ENCODE results near the gene SDC3. TPM values are rescaled to one million over a fixed set of nuclear protein-coding genes. Genes with fewer than 3 reads are reported as not detected.

The SDC3 gene
- total and polyA plus RNA-seq, 4 experiments from 2014 or later, result 0.29 to 0.64 TPM; not detected in 2

DNA sequence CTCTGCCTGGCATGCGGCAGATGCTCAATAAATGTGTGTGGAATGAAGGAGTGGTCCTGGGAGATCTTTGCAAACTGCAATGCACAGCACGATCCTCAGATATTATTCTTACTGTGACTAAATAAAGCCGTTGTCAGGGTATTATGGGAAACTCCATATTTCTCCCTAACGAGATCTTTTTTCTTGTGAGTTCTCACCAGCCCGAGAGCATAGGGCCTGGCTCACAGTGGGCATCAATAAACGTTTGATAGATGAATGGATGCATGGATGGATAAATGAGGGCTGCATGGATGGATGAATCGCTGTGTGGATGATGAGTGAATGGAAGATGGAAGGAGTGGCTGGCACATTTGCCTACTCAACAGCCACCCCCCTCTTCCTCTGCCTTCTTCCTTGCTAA is 69.6 kb downstream of the SDC3 start:
- no peaks in the 10 kb centered on the region for H3K36me3 ChIP-seq (ENCODE audit: insufficient read depth, low read length)
- H3K27me3 ChIP-seq (ENCODE audit: insufficient read depth, low read length), result peaks cover 4% of the 10 kb centered on the region
- no peaks in the 10 kb centered on the region for H3K36me3 Mint-ChIP-seq
- no peak overlapping the region for H3K4me3 ChIP-seq (ENCODE audit: low read length in 2 of 2)
- H3K9me3 Mint-ChIP-seq, result peaks cover 0 to 3% (median 0%) of the 10 kb centered on the region in 8 donors
- H3K4me1 Mint-ChIP-seq, result no peaks in the 10 kb centered on the region
- H3K9me3 ChIP-seq (ENCODE audit: control insufficient read depth in 1 of 2, low read length in 2 of 2), result no peaks in the 10 kb centered on the region
- no peak overlapping the region for H3K4me3 Mint-ChIP-seq
- ChIA-PET CTCF (ENCODE audit: partially characterized antibody) (no interaction called here), POLR2A (ENCODE audit: partially characterized antibody) (no interaction called here)
- H3K27ac ChIP-seq (ENCODE audit: low read depth, low read length), result no peak overlapping the region
- no peaks in the 10 kb centered on the region for H3K4me1 ChIP-seq (ENCODE audit: insufficient read depth, low read length)
- no peak for DNase-seq
- peaks cover 12 to 39% of the 10 kb centered on the region in 2 donors for H3K27me3 Mint-ChIP-seq
- intact Hi-C loops (cut with micrococcal nuclease), result no loop called here
- H3K27ac Mint-ChIP-seq, result no peak overlapping the region

DNA sequence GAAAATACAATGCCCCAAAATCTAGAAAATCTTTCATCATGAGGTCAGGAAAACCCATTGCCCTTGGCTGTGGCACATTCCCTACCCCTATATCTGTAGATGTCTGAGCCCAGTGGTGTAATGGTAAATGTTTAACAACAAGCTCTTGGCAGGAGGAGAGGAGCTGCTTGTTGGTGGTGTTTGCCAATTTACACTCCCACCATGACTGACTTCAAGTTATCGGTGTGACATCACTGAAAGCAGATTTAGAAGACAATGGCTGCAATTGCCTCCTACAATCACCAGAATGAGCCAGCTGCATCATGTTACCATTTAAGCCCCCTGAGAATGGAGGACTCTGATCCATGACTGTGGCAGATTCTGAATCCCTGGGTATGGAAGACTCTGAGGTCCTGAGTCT is 70.9 kb downstream of the SDC3 start:
- Histone ChIP-seq H3K9me3 (ENCODE audit: control insufficient read depth in 1 of 2, low read length in 2 of 2) (no peaks in the 10 kb centered on the region), H3K4me1 (ENCODE audit: insufficient read depth, low read length) (no peaks in the 10 kb centered on the region), H3K36me3 (ENCODE audit: insufficient read depth, low read length) (no peaks in the 10 kb centered on the region), H3K27ac (ENCODE audit: low read depth, low read length) (no peak overlapping the region), H3K27me3 (ENCODE audit: insufficient read depth, low read length) (no peaks in the 10 kb centered on the region), H3K4me3 (ENCODE audit: low read length in 2 of 2) (no peak overlapping the region)
- ChIA-PET POLR2A (ENCODE audit: partially characterized antibody) (no interaction called here), CTCF (ENCODE audit: partially characterized antibody) (no interaction called here)
- no peak overlapping the region for H3K4me3 Mint-ChIP-seq
- H3K9me3 Mint-ChIP-seq, result peaks cover 0 to 3% (median 0%) of the 10 kb centered on the region in 8 donors
- H3K27me3 Mint-ChIP-seq, result peaks cover 7 to 31% of the 10 kb centered on the region in 2 donors
- DNase-seq, result no peak
- no peak overlapping the region for H3K27ac Mint-ChIP-seq
- no peaks in the 10 kb centered on the region for H3K36me3 Mint-ChIP-seq
- intact Hi-C loops (cut with micrococcal nuclease), result no loop called here
- no peaks in the 10 kb centered on the region for H3K4me1 Mint-ChIP-seq

DNA sequence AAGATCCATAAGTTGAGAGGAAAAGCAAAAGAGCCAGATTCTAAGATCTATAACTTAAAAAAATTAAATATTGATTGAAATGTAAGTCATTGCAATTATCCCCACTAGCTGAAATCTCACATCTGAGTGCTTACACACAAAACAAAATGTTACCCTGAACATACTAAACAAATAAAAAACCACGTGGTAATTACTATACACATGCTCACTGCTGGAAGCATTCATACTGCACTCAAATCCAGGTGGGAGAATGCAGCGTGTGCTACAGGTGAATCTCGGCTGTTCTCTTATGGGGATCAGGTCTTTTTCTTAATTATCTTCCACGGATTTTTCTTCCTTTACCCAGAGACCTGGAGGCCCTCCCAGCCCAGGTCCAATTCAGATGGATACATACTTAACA is 74.3 kb downstream of the SDC3 start:
- H3K27ac Mint-ChIP-seq, result no peak overlapping the region
- intact Hi-C loops (cut with micrococcal nuclease), result no loop called here
- CTCF ChIA-PET (ENCODE audit: partially characterized antibody), result no interaction called here

DNA sequence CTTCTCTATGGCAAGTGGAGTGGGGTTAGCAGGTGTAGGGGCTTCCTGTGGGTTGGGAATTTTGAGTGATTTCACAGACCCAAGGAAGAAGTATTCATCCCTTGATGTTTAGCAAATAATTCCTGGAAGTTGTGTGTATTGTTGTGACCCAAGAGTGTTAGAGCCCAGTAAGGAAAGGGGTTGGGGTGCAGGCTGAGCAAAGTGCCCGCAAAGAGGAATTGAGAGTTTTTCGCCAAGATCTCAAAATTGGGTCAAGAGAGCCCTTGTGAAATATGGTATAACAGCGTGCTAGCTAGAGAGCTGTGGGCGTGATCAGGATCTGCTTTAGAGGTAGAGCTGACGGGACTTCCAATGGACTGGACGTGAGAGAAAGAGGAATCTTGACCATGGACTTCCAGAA is 78.0 kb downstream of the SDC3 start:
- ChIA-PET CTCF (ENCODE audit: partially characterized antibody) (no interaction called here), POLR2A (ENCODE audit: partially characterized antibody) (no interaction called here)
- no peak overlapping the region for H3K4me3 Mint-ChIP-seq

More for the DNA sequence above, 74.3 kb downstream of the SDC3 start:
- no peaks in the 10 kb centered on the region for H3K4me1 Mint-ChIP-seq
- POLR2A ChIA-PET (ENCODE audit: partially characterized antibody), result no interaction called here
- DNase-seq, result no peak
- H3K9me3 Mint-ChIP-seq, result peaks cover 0 to 4% (median 0%) of the 10 kb centered on the region in 8 donors
- Histone ChIP-seq H3K27ac (ENCODE audit: low read depth, low read length) (no peak overlapping the region), H3K4me3 (ENCODE audit: low read length in 2 of 2) (no peak overlapping the region), H3K27me3 (ENCODE audit: insufficient read depth, low read length) (no peaks in the 10 kb centered on the region), H3K4me1 (ENCODE audit: insufficient read depth, low read length) (no peaks in the 10 kb centered on the region), H3K9me3 (ENCODE audit: control insufficient read depth in 1 of 2, low read length in 2 of 2) (no peaks in the 10 kb centered on the region), H3K36me3 (ENCODE audit: insufficient read depth, low read length) (no peaks in the 10 kb centered on the region)
- H3K4me3 Mint-ChIP-seq, result no peak overlapping the region
- H3K27me3 Mint-ChIP-seq, result peaks cover 11 to 20% of the 10 kb centered on the region in 2 donors
- H3K36me3 Mint-ChIP-seq, result no peaks in the 10 kb centered on the region

DNA sequence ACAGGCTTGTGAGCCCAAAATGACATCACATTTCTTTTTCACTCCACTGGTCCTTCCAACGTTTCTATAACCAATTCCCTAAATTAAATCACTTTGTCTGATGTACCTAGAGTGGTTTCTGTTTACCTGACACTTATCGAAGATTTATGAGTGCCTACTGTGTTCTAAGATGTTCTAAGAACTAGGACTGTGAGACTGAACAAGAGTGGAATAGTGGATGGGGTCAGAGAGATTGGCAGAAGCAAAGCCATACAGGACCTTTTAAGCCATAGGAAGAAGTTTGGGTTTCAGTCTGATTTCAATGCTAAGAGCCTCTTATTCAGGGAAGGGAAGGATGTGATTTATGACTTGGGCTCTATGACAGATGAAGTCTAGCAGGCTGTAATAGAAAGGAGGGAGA is 78.7 kb downstream of the SDC3 start:
- H3K4me3 ChIP-seq (ENCODE audit: low read length in 2 of 2), result no peak overlapping the region
- peaks cover 7% of the 10 kb centered on the region for H3K4me1 ChIP-seq (ENCODE audit: insufficient read depth, low read length)
- intact Hi-C loops (cut with micrococcal nuclease), result no loop called here
- no peak overlapping the region for H3K27ac Mint-ChIP-seq
- H3K9me3 Mint-ChIP-seq, result peaks cover 0 to 4% (median 0%) of the 10 kb centered on the region in 8 donors
- H3K4me1 Mint-ChIP-seq, result peaks cover 0 to 11% (median 4%) of the 10 kb centered on the region in 4 donors
- peaks cover 22 to 36% of the 10 kb centered on the region in 2 donors for H3K27me3 Mint-ChIP-seq
- no peaks in the 10 kb centered on the region for H3K36me3 Mint-ChIP-seq
- no peaks in the 10 kb centered on the region for H3K9me3 ChIP-seq (ENCODE audit: control insufficient read depth in 1 of 2, low read length in 2 of 2)
- no peak overlapping the region for H3K27ac ChIP-seq (ENCODE audit: low read depth, low read length)
- ChIA-PET CTCF (ENCODE audit: partially characterized antibody) (no interaction called here), POLR2A (ENCODE audit: partially characterized antibody) (no interaction called here)
- no peak overlapping the region for H3K4me3 Mint-ChIP-seq
- H3K27me3 ChIP-seq (ENCODE audit: insufficient read depth, low read length), result peaks cover 7% of the 10 kb centered on the region
- H3K36me3 ChIP-seq (ENCODE audit: insufficient read depth, low read length), result no peaks in the 10 kb centered on the region
- DNase-seq, result no peak

More for the DNA sequence above, 78.0 kb downstream of the SDC3 start:
- DNase-seq, result no peak
- H3K9me3 Mint-ChIP-seq, result peaks cover 0 to 2% (median 0%) of the 10 kb centered on the region in 8 donors
- Histone ChIP-seq H3K36me3 (ENCODE audit: insufficient read depth, low read length) (no peaks in the 10 kb centered on the region), H3K4me3 (ENCODE audit: low read length in 2 of 2) (no peak overlapping the region), H3K4me1 (ENCODE audit: insufficient read depth, low read length) (peaks cover under 1% of the 10 kb centered on the region), H3K27me3 (ENCODE audit: insufficient read depth, low read length) (peaks cover under 1% of the 10 kb centered on the region), H3K27ac (ENCODE audit: low read depth, low read length) (no peak overlapping the region), H3K9me3 (ENCODE audit: control insufficient read depth in 1 of 2, low read length in 2 of 2) (no peaks in the 10 kb centered on the region)
- H3K36me3 Mint-ChIP-seq, result no peaks in the 10 kb centered on the region
- H3K27me3 Mint-ChIP-seq, result peaks cover 17 to 29% of the 10 kb centered on the region in 2 donors
- H3K27ac Mint-ChIP-seq, result no peak overlapping the region
- intact Hi-C loops (cut with micrococcal nuclease), result no loop called here
- peaks cover 0 to 4% (median 0%) of the 10 kb centered on the region in 4 donors for H3K4me1 Mint-ChIP-seq

- Histone ChIP-seq H3K4me1 (ENCODE audit: insufficient read depth, low read length) (peaks cover 25% of the 10 kb centered on the region), H3K4me3 (ENCODE audit: low read length in 2 of 2) (no peak overlapping the region), H3K27me3 (ENCODE audit: insufficient read depth, low read length) (peaks cover 17% of the 10 kb centered on the region), H3K36me3 (ENCODE audit: insufficient read depth, low read length) (no peaks in the 10 kb centered on the region), H3K9me3 (ENCODE audit: control insufficient read depth in 1 of 2, low read length in 2 of 2) (no peaks in the 10 kb centered on the region), H3K27ac (ENCODE audit: low read depth, low read length) (no peak overlapping the region)
- peaks cover 10 to 32% (median 15%) of the 10 kb centered on the region in 4 donors for H3K4me1 Mint-ChIP-seq
- H3K27ac Mint-ChIP-seq, result peak overlapping the region in 2 of 7 donors; percentile 8 to 66
- no peak for DNase-seq
- peaks cover 33 to 54% of the 10 kb centered on the region in 2 donors for H3K27me3 Mint-ChIP-seq
- intact Hi-C loops (cut with micrococcal nuclease), result no loop called here
- CTCF ChIA-PET (ENCODE audit: partially characterized antibody), result interaction anchor here (1.6 to 2.7 kb wide), 2 partner anchors 23 kb away, joined by 4 to 11 read pairs; no protein-coding TSS in a partner anchor
- peak overlapping the region in 7 of 8 donors; percentile 25 to 89 (median 44) for H3K4me3 Mint-ChIP-seq
- peaks cover 0 to 2% (median 0%) of the 10 kb centered on the region in 8 donors for H3K9me3 Mint-ChIP-seq
- POLR2A ChIA-PET (ENCODE audit: partially characterized antibody), result interaction anchor here (1.6 kb wide), 1 partner anchor 106 kb away, joined by 3 read pairs; no protein-coding TSS in a partner anchor
- H3K36me3 Mint-ChIP-seq, result no peaks in the 10 kb centered on the region
These were observed 83.7 kb downstream of the SDC3 start for GRCh38 chr1:30824736-30825429.

- Histone ChIP-seq H3K4me1 (ENCODE audit: insufficient read depth, low read length) (peaks cover 25% of the 10 kb centered on the region), H3K27me3 (ENCODE audit: insufficient read depth, low read length) (peaks cover 17% of the 10 kb centered on the region), H3K4me3 (ENCODE audit: low read length in 2 of 2) (peak overlapping the region; percentile 15 to 37), H3K9me3 (ENCODE audit: control insufficient read depth in 1 of 2, low read length in 2 of 2) (no peaks in the 10 kb centered on the region), H3K36me3 (ENCODE audit: insufficient read depth, low read length) (no peaks in the 10 kb centered on the region), H3K27ac (ENCODE audit: low read depth, low read length) (no peak overlapping the region)
- intact Hi-C loops (cut with micrococcal nuclease), result no loop called here
- peak overlapping the region; percentile 64 to 91 (median 87) for H3K4me3 Mint-ChIP-seq
- H3K9me3 Mint-ChIP-seq, result peaks cover 0 to 2% (median 0%) of the 10 kb centered on the region in 8 donors
- POLR2A ChIA-PET (ENCODE audit: partially characterized antibody), result interaction anchor here (1.6 kb wide), 1 partner anchor 106 kb away, joined by 3 read pairs; no protein-coding TSS in a partner anchor
- peak; percentile 32 to 63 (median 54) for DNase-seq
- CTCF ChIA-PET (ENCODE audit: partially characterized antibody), result interaction anchor here (1.6 kb wide), 1 partner anchor 22 kb away, joined by 4 read pairs; no protein-coding TSS in a partner anchor
- H3K27ac Mint-ChIP-seq, result peak overlapping the region in 6 of 7 donors; percentile 8 to 93 (median 88)
- peaks cover 32 to 55% of the 10 kb centered on the region in 2 donors for H3K27me3 Mint-ChIP-seq
- no peaks in the 10 kb centered on the region for H3K36me3 Mint-ChIP-seq
- peaks cover 10 to 32% (median 15%) of the 10 kb centered on the region in 4 donors for H3K4me1 Mint-ChIP-seq
These were observed 84.4 kb downstream of the SDC3 start for GRCh38 chr1:30823969-30824735.
